ENCODE measurements around the gene KTN1. TPM values are rescaled to one million over a fixed set of nuclear protein-coding genes. Genes with fewer than 3 reads are reported as not detected.

KTN1 gene
- polyA plus RNA-seq, 1 experiment = 25.6 TPM

GRCh38 chr14:55691659-55692058 is 111.7 kb downstream of the KTN1 start:
- CTCF ChIA-PET = no interaction called here
- no peaks in the 10 kb centered on the region for H3K27me3 ChIP-seq (ENCODE audit: control insufficient read depth, insufficient read depth, low read length)
- DNase-seq (ENCODE audit: low read depth) = no peak
- H3K4me3 ChIP-seq (ENCODE audit: low read depth, low read length) = no peak overlapping the region
- H3K36me3 ChIP-seq (ENCODE audit: control insufficient read depth, insufficient read depth, low read length) = no peaks in the 10 kb centered on the region
- POLR2A ChIA-PET = no interaction called here
- no peak for TF ChIP-seq CTCF (IDR thresholded peaks at IDR 0.05; ENCODE audit: insufficient read depth, low read depth, low read length)

GRCh38 chr14:55693904-55694303 is 113.9 kb downstream of the KTN1 start:
- no peak for DNase-seq (ENCODE audit: low read depth)
- CTCF ChIA-PET = interaction anchor here (1.3 kb wide), 1 partner anchor 10 kb away, joined by 4 read pairs; no protein-coding TSS in a partner anchor
- no peak overlapping the region for H3K4me3 ChIP-seq (ENCODE audit: low read depth, low read length)

GRCh38 chr14:55697414-55697861 is 117.4 kb downstream of the KTN1 start:
- Histone ChIP-seq H3K27me3 (ENCODE audit: control insufficient read depth, insufficient read depth, low read length) (no peaks in the 10 kb centered on the region), H3K4me3 (ENCODE audit: low read depth, low read length) (no peak overlapping the region), H3K36me3 (ENCODE audit: control insufficient read depth, insufficient read depth, low read length) (no peaks in the 10 kb centered on the region)
- POLR2A ChIA-PET = no interaction called here
- CTCF ChIA-PET = interaction anchor here (0.7 to 2.2 kb wide), 3 partner anchors 18 to 643 kb away, joined by 3 to 7 read pairs (median 3); no protein-coding TSS in a partner anchor
- TF ChIP-seq CTCF (IDR thresholded peaks at IDR 0.05; ENCODE audit: insufficient read depth, low read depth, low read length) = no peak
- no peak for DNase-seq (ENCODE audit: low read depth)

More at GRCh38 chr14:55693904-55694303, 113.9 kb downstream of the KTN1 start:
- no peaks in the 10 kb centered on the region for H3K27me3 ChIP-seq (ENCODE audit: control insufficient read depth, insufficient read depth, low read length)
- H3K36me3 ChIP-seq (ENCODE audit: control insufficient read depth, insufficient read depth, low read length) = no peaks in the 10 kb centered on the region
- POLR2A ChIA-PET = no interaction called here
- TF ChIP-seq CTCF (IDR thresholded peaks at IDR 0.05; ENCODE audit: insufficient read depth, low read depth, low read length) = no peak

- ChIA-PET POLR2A (no interaction called here), CTCF (interaction anchor here (1.2 to 2.2 kb wide), 2 partner anchors 9 to 33 kb away, joined by 3 to 7 read pairs; no protein-coding TSS in a partner anchor)
- H3K36me3 ChIP-seq (ENCODE audit: control insufficient read depth, insufficient read depth, low read length) = no peaks in the 10 kb centered on the region
- H3K27me3 ChIP-seq (ENCODE audit: control insufficient read depth, insufficient read depth, low read length) = no peaks in the 10 kb centered on the region
- TF ChIP-seq CTCF (IDR thresholded peaks at IDR 0.05; ENCODE audit: insufficient read depth, low read depth, low read length) = no peak
- H3K4me3 ChIP-seq (ENCODE audit: low read depth, low read length) = no peak overlapping the region
- DNase-seq (ENCODE audit: low read depth) = no peak
Measured at GRCh38 chr14:55698051-55698450, 118.0 kb downstream of the KTN1 start.

- Histone ChIP-seq H3K27me3 (ENCODE audit: control insufficient read depth, insufficient read depth, low read length) (no peaks in the 10 kb centered on the region), H3K4me3 (ENCODE audit: low read depth, low read length) (no peak overlapping the region), H3K36me3 (ENCODE audit: control insufficient read depth, insufficient read depth, low read length) (no peaks in the 10 kb centered on the region)
- ChIA-PET CTCF (interaction anchor here (1.2 kb wide), 1 partner anchor 8 kb away, joined by 3 read pairs; no protein-coding TSS in a partner anchor), POLR2A (no interaction called here)
- no peak for DNase-seq (ENCODE audit: low read depth)
- no peak for TF ChIP-seq CTCF (IDR thresholded peaks at IDR 0.05; ENCODE audit: insufficient read depth, low read depth, low read length)
Measured at GRCh38 chr14:55699131-55700057, 119.4 kb downstream of the KTN1 start.
